Smooth muscle cell (in vitro differentiated cells): ENCODE data around the gene FBXO46. TPM values are rescaled to one million over a fixed set of nuclear protein-coding genes. Genes with fewer than 3 reads are reported as not detected.

Source experiments
- DNase-seq: peaks from one replicate; lab custom pipeline; 2025; ENCODE audit not compliant: unreplicated experiment; lab: John Stamatoyannopoulos, UW
- H2AFZ ChIP-seq: fragments of 200-600 bp; sonication (generic); 2 replicates; pipeline ENCODE4 v1.6.0; 2016; ENCODE audit warnings: antibody characterized with exemption, low read depth, mild to moderate bottlenecking
- H3F3A ChIP-seq: fragments of 200-600 bp; sonication (generic); 2 replicates; pipeline ENCODE4 v1.6.0; 2017; ENCODE audit warnings: antibody characterized with exemption, low read depth
- H3K27ac ChIP-seq: fragments of 200-600 bp; sonication (generic); 2 replicates; pipeline ENCODE4 v1.5.1; 2016; ENCODE audit warnings: low read depth, mild to moderate bottlenecking
- H3K27me3 ChIP-seq: fragments of 200-600 bp; sonication (generic); 2 replicates; pipeline ENCODE4 v1.6.1; 2016; ENCODE audit warnings: low read depth, mild to moderate bottlenecking
- H3K36me3 ChIP-seq: fragments of 200-600 bp; sonication (generic); 2 replicates; pipeline ENCODE4 v1.5.1; 2016; ENCODE audit warnings: low read depth
- H3K4me1 ChIP-seq: fragments of 200-600 bp; sonication (generic); 2 replicates; pipeline ENCODE4 v1.5.1; 2016; ENCODE audit warnings: low read depth
- H3K4me2 ChIP-seq: fragments of 200-600 bp; sonication (generic); 2 replicates; pipeline ENCODE4 v1.6.0; 2016; ENCODE audit warnings: mild to moderate bottlenecking
- H3K4me3 ChIP-seq: fragments of 200-600 bp; sonication (generic); 2 replicates; pipeline ENCODE4 v1.5.1; 2016; ENCODE audit warnings: mild to moderate bottlenecking
- H3K79me2 ChIP-seq: fragments of 200-600 bp; sonication (generic); 2 replicates; pipeline ENCODE4 v1.6.0; 2016; ENCODE audit warnings: low read depth, mild to moderate bottlenecking
- H3K9ac ChIP-seq: fragments of 200-600 bp; sonication (generic); 2 replicates; pipeline ENCODE4 v1.6.0; 2016; ENCODE audit warnings: low read depth
- H3K9me3 ChIP-seq: fragments of 200-600 bp; sonication (generic); replicated peaks from 2 replicates; pipeline ENCODE4 v1.5.1; 2016; ENCODE audit warnings: low read depth
- H4K20me1 ChIP-seq: fragments of 200-600 bp; sonication (generic); 2 replicates; pipeline ENCODE4 v1.6.0; 2016; ENCODE audit warnings: low read depth
- CTCF ChIP-seq: fragments of 200-600 bp; sonication (generic); IDR thresholded peaks from 2 replicates; pipeline ENCODE4 v1.5.1; 2017; ENCODE audit warnings: borderline replicate concordance, mild to moderate bottlenecking, antibody characterized with exemption; ENCODE audit not compliant: insufficient read depth, poor library complexity, severe bottlenecking
- WGBS: methylation state at CpG from one replicate; pipeline ENCODE4 v1.1.7; 2016; ENCODE audit warnings: low lambda C conversion rate; 5-methylcytosine and 5-hydroxymethylcytosine counted together
- polyA plus RNA-seq: library from polyadenylated mRNA; unstranded; fragments of >200 nt; fragmentation: Nextera tagmentation; extraction: Ambion mirVana; gene quantifications from 2 replicates; pipeline ENCODE4 v1.2.1, GENCODE V29; 2016
- total RNA-seq: library from RNA; depleted of rRNA; stranded (reverse); fragments of >200 nt; gene quantifications from 2 replicates; pipeline ENCODE4 v1.2.3, GENCODE V29; 2014

Gene FBXO46
- total and polyA plus RNA-seq, 2 experiments from 2014 or later: 7.2 to 7.9 TPM

- peaks cover 16% of the 10 kb centered on the region for H3K79me2 ChIP-seq
- peaks cover 7% of the 10 kb centered on the region for H3F3A ChIP-seq
- H3K4me2 ChIP-seq: peak overlapping the region; percentile 91
- peak overlapping the region; percentile 76 for H3K9ac ChIP-seq
- H4K20me1 ChIP-seq: peaks cover 16% of the 10 kb centered on the region
- H3K27ac ChIP-seq: peak overlapping the region; percentile 80
- TF ChIP-seq CTCF: no peak
- peak overlapping the region; percentile 70 for H3K4me3 ChIP-seq
- H3K27me3 ChIP-seq: no peaks in the 10 kb centered on the region
- H3K9me3 ChIP-seq: no peaks in the 10 kb centered on the region
- H3K4me1 ChIP-seq: peaks cover 22% of the 10 kb centered on the region
- no peak overlapping the region for H2AFZ ChIP-seq
- peak; percentile 51 for DNase-seq
- under 1% methylated on average over 22 of the region's 31 CpGs for WGBS
- no peaks in the 10 kb centered on the region for H3K36me3 ChIP-seq
Observed at GRCh38 chr19:45767410-45767880, 36.7 kb upstream of the FBXO46 start.

GRCh38 chr19:45766869-45767346 is 36.2 kb upstream of the FBXO46 start:
- H3K27me3 ChIP-seq: no peaks in the 10 kb centered on the region
- H3K36me3 ChIP-seq: no peaks in the 10 kb centered on the region
- no peak for TF ChIP-seq CTCF
- no peaks in the 10 kb centered on the region for H3K9me3 ChIP-seq
- H3K79me2 ChIP-seq: peaks cover 16% of the 10 kb centered on the region
- H4K20me1 ChIP-seq: peaks cover 12% of the 10 kb centered on the region
- WGBS: 34% methylated on average over 23 of the region's 24 CpGs
- peak overlapping the region; percentile 76 for H3K9ac ChIP-seq
- peaks cover 22% of the 10 kb centered on the region for H3K4me1 ChIP-seq
- no peak for DNase-seq
- H3F3A ChIP-seq: peaks cover 2% of the 10 kb centered on the region
- no peak overlapping the region for H2AFZ ChIP-seq
- H3K4me3 ChIP-seq: peak overlapping the region; percentile 70
- H3K27ac ChIP-seq: peak overlapping the region; percentile 80
- peak overlapping the region; percentile 91 for H3K4me2 ChIP-seq

DNA sequence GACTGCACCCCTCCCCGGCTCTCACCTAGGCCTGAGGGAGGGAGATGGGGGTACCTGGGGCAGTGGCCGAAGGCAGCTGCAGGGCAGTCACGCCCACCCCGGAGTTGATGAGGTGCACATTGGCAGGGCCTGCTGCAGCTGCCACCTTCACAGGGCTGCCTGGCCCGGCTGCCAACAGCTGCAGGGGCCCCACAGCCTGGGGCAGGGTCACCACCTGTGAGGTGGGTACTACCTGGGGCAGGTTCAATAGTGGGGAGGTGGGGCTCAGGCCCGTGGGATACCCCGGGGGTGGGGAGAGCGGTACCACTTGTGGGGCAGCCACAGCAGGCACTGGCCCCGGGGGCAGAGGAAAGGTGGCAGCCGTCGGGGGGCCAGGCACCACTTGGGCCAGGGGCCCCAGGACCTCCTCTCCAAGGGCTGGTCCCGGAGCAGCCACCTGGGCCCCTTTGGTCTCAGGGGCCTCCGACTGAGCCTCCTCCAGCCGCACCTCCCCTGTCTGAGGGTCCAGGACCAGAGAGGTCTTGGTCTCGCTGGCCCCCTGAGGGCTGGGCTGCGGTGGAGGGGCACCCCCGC is 35.7 kb upstream of the FBXO46 start:
- H3K36me3 ChIP-seq: no peaks in the 10 kb centered on the region
- H3K4me3 ChIP-seq: peak overlapping the region; percentile 70
- H3K4me2 ChIP-seq: peak overlapping the region; percentile 91
- peaks cover 6% of the 10 kb centered on the region for H4K20me1 ChIP-seq
- peaks cover 22% of the 10 kb centered on the region for H3K4me1 ChIP-seq
- H2AFZ ChIP-seq: no peak overlapping the region
- no peaks in the 10 kb centered on the region for H3K27me3 ChIP-seq
- no peak for DNase-seq
- 91% methylated on average over 10 of the region's 17 CpGs for WGBS
- peaks cover 16% of the 10 kb centered on the region for H3K79me2 ChIP-seq
- H3K9ac ChIP-seq: peak overlapping the region; percentile 76
- peak overlapping the region; percentile 80 for H3K27ac ChIP-seq
- no peaks in the 10 kb centered on the region for H3F3A ChIP-seq
- TF ChIP-seq CTCF: no peak
- no peaks in the 10 kb centered on the region for H3K9me3 ChIP-seq
